GM12864 (cell line): ENCODE measurements around the gene LINS1.
"Not testable (repeated sequence)": the region's sequence is repeated elsewhere in the genome, so short reads cannot be mapped to it uniquely, and the experiment has no call there.

Experiments used
- DNase-seq: peaks from one replicate; pipeline ENCODE4 v3.0.0-alpha.2; 2011; ENCODE audit warnings: low read depth
- H3K4me3 ChIP-seq: 2 replicates; pipeline ENCODE4 v1.5.1; 2011; ENCODE audit warnings: mild to moderate bottlenecking, low read depth, low read length, control low read depth
- CTCF ChIP-seq: IDR thresholded peaks from 2 replicates; pipeline ENCODE4 v1.5.1; 2011; ENCODE audit warnings: low read depth, mild to moderate bottlenecking, moderate library complexity, low read length, control low read depth, inconsistent platforms; ENCODE audit errors: missing control alignments

The LINS1 gene

DNA sequence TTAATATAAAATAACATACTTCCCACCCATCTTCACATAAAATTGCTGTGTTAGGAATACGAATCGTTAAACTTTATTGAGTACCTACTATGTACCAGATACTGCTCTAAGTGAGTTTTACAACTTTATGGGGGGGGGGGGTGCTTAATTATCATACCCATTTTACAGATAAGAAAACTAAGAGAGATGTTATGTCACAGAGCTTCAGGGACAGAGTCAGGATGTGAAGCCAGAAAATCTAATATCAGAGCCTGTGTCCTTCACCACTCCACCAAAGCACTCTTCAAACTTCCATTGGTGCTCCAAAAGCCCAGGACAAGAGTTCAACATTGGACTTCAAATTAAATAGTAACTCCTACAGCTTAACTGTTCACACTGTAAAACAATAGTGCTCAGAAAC is 8.6 kb downstream of the LINS1 start:
- H3K4me3 ChIP-seq = no peak overlapping the region
- DNase-seq = no peak
- TF ChIP-seq CTCF = no peak

DNA sequence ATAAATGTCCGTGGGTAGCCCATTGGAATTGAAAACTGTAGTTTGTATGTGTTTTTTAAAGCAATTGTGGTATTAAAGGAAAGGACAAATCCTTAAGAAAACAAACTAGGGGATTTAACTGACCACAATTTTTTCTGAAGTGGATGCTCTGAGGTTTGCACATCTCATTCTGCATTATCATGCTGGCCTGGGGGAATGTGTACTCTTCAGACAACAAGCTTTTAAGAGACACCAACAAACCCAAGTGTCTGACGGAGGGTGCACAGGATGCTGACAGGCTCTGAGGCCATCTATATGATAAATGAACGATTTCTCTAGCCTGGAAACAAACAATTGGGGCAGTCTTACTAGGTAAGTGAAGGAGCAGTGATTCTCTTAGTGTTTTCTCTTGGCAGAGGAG is 9.1 kb downstream of the LINS1 start:
- TF ChIP-seq CTCF = no peak
- no peak for DNase-seq
- no peak overlapping the region for H3K4me3 ChIP-seq

DNA sequence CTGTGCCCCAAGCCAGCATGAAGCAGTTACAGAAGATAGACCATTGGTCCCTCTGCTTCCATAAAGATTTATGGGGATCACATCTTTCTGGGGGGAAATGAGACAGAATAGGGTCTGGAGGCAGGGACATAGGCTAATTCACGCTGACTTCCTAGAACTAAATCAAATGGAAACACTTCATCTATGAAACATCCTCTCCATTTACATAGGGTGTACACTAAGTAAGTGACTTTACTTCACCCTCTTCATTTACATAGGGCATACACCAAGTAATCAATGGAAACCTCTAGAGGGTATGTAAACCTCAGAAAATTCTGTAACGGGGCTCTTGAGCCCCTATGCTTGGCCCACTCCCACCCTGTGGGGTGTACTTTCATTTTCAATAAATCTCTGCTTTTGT is 10.1 kb downstream of the LINS1 start:
- no peak for DNase-seq
- TF ChIP-seq CTCF = no peak
- no peak overlapping the region for H3K4me3 ChIP-seq

GRCh38 chr15:100591163-100591562 is 10.8 kb downstream of the LINS1 start:
- H3K4me3 ChIP-seq, DNase-seq: not testable (repeated sequence)

DNA sequence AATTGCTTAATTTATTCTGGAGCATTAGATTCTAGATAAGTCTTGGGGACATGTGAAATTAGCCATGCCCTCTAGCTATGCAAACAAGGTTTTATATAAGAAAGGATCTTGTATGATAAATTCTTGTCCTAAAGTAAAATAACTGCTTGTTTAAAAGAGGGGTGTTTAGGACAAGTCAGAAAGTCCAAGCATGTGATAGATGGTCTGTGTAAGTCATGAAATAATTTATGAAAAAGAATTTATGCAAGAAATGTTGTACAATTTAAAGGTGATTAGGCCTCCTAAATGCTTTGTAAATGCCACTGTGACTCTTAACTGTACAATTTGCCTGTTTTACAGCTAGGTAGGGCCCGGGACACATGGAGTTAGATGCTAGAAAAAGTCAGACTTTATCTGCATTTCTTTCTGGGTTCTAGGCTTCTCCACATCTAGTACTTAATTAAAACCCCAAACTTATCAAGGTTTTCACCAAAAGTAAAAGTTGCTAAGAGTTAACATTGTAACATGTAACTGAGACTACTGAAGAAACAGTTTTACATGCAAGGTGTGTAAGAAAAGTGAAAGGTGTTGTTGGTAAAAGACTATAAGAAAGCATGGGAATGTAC is 13.2 kb downstream of the LINS1 start:
- no peak overlapping the region for H3K4me3 ChIP-seq
- no peak for DNase-seq
- TF ChIP-seq CTCF = no peak

GRCh38 chr15:100580414-100580813 is 21.6 kb downstream of the LINS1 start:
- TF ChIP-seq CTCF = no peak
- DNase-seq = no peak
- no peak overlapping the region for H3K4me3 ChIP-seq

DNA sequence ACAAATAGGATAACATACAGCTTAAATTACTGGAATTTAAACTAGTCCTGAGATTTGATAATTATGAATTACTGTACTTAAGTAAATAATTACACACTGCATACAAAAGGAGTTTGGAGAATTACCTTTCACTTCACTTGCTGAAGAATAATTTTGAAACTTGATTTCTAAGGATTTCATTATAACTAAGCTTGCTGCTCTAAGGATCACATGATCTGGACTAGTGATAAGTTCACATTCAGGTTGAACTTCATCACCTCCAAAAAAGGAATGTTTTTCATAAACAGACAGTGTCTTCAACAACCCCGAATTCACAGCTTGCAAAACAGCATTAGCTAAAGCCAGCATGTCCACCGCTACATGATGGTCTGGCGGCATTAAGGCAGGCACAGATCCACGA is 28.5 kb downstream of the LINS1 start:
- TF ChIP-seq CTCF = no peak
- DNase-seq = no peak
- no peak overlapping the region for H3K4me3 ChIP-seq
